OCI-LY7 (cell line): ENCODE measurements around the gene MTERF4. TPM values are rescaled to one million over a fixed set of nuclear protein-coding genes. Genes with fewer than 3 reads are reported as not detected.

ENCODE experiments used
- BruUV-seq: library from RNA; stranded (reverse); fragments of 400-500 nt; replicated peaks from 2 replicates; lab custom pipeline; 2021; lab: Mats Ljungman, UMichigan
- CTCF ChIA-PET: fragments of 300-600 bp; sonication (Branson Sonifier 250); formaldehyde crosslinking; loops from one replicate; lab custom pipeline; 2022; ENCODE audit warnings: antibody characterized with exemption; ENCODE audit not compliant: unreplicated experiment; lab: Charles Lee
- POLR2A ChIA-PET: fragments of 300-600 bp; sonication (Branson Sonifier 250); formaldehyde crosslinking; loops from one replicate; lab custom pipeline; 2022; ENCODE audit warnings: antibody characterized with exemption; lab: Charles Lee
- DNase-seq: peaks from one replicate; pipeline ENCODE4 v3.0.0-alpha.2; 2015; ENCODE audit warnings: low spot score
- H2AFZ ChIP-seq: fragments of 200-600 bp; sonication (generic), shearing (Covaris generic); 2 replicates; pipeline ENCODE4 v1.6.1; 2014; ENCODE audit warnings: mild to moderate bottlenecking, antibody characterized with exemption, low read length, moderate library complexity
- H3K27ac ChIP-seq: fragments of 200-600 bp; sonication (generic); 2 replicates; pipeline ENCODE4 v1.5.1; 2014; ENCODE audit warnings: mixed run types, low read depth, mild to moderate bottlenecking, moderate library complexity, low read length, inconsistent platforms; ENCODE audit not compliant: poor library complexity, severe bottlenecking
- H3K36me3 ChIP-seq: fragments of 200-600 bp; sonication (generic); 2 replicates; pipeline ENCODE4 v1.6.1; 2014; ENCODE audit warnings: mild to moderate bottlenecking, antibody characterized with exemption, low read length, moderate library complexity, mixed read lengths; ENCODE audit not compliant: insufficient read depth
- H3K4me1 ChIP-seq: fragments of 200-600 bp; sonication (generic); 2 replicates; pipeline ENCODE4 v1.5.1; 2014; ENCODE audit warnings: mild to moderate bottlenecking, low read length; ENCODE audit not compliant: insufficient read depth, poor library complexity, severe bottlenecking
- H3K4me2 ChIP-seq: fragments of 200-600 bp; sonication (generic); 2 replicates; pipeline ENCODE4 v1.6.1; 2014; ENCODE audit warnings: mild to moderate bottlenecking, low read length
- H3K4me3 ChIP-seq: fragments of 200-600 bp; sonication (generic); 2 replicates; pipeline ENCODE4 v1.5.1; 2014; ENCODE audit warnings: mild to moderate bottlenecking, low read depth, low read length; ENCODE audit not compliant: poor library complexity, severe bottlenecking
- H3K79me2 ChIP-seq: fragments of 200-600 bp; sonication (generic); 2 replicates; pipeline ENCODE4 v1.6.1; 2016; ENCODE audit warnings: low read depth, mild to moderate bottlenecking, low read length, moderate library complexity, mixed read lengths; ENCODE audit not compliant: insufficient read depth
- H3K9me2 ChIP-seq: fragments of 200-600 bp; sonication (generic); 2 replicates; pipeline ENCODE4 v1.6.1; 2016; ENCODE audit warnings: mild to moderate bottlenecking, low read length, mixed read lengths; ENCODE audit not compliant: insufficient read depth
- H3K9me3 ChIP-seq: fragments of 200-600 bp; sonication (generic); 2 replicates; pipeline ENCODE4 v1.6.1; 2014; ENCODE audit warnings: mild to moderate bottlenecking, mixed run types, low read length, mixed read lengths
- H4K20me1 ChIP-seq: fragments of 200-600 bp; sonication (generic); 2 replicates; pipeline ENCODE4 v1.6.1; 2014; ENCODE audit warnings: mild to moderate bottlenecking, antibody characterized with exemption, low read length, moderate library complexity, mixed read lengths; ENCODE audit not compliant: insufficient read depth
- CTCF ChIP-seq: fragments of 200-600 bp; sonication (generic); conservative IDR thresholded peaks from 2 replicates; pipeline ENCODE4 v1.5.1; 2014; ENCODE audit warnings: mild to moderate bottlenecking, antibody characterized with exemption, low read length, moderate library complexity, mixed read lengths
- EZH2phosphoT487 ChIP-seq: fragments of 200-600 bp; sonication (generic); IDR thresholded peaks from 2 replicates; pipeline ENCODE4 v1.6.1; 2018; ENCODE audit warnings: low read depth, borderline replicate concordance, mild to moderate bottlenecking, mixed run types, antibody characterized with exemption, low read length, moderate library complexity, mixed read lengths
- intact Hi-C: fragments of 100-400 bp; cut with micrococcal nuclease; formaldehyde crosslinking; loops from one replicate; pipeline ENCODE4 v1.10.0; 2022; ENCODE audit not compliant: unreplicated experiment
- total RNA-seq, 2 experiments: library from RNA; depleted of rRNA in 1 of 2; stranded (reverse); fragments of >200 nt in 1 of 2; shearing (Covaris generic) in 1 of 2; gene quantifications; 2 replicates each; pipeline ENCODE4 v1.2.3, GENCODE V29; 2014 to 2022

MTERF4 gene
- total RNA-seq, 2 experiments from 2014 or later: 48.2 to 58.9 TPM

- TF ChIP-seq EZH2phosphoT487: no peak
- no peak for TF ChIP-seq CTCF
- no peak overlapping the region for H3K4me2 ChIP-seq
- POLR2A ChIA-PET: no interaction called here
- H2AFZ ChIP-seq: no peak overlapping the region
- intact Hi-C loops: no loop called here
- CTCF ChIA-PET: no interaction called here
- DNase-seq: no peak
- H3K79me2 ChIP-seq: no peaks in the 10 kb centered on the region
- no peak overlapping the region for H3K4me3 ChIP-seq
- no peaks in the 10 kb centered on the region for H3K4me1 ChIP-seq
- H3K9me2 ChIP-seq: no peaks in the 10 kb centered on the region
- H3K36me3 ChIP-seq: peaks cover 75% of the 10 kb centered on the region
- no peak overlapping the region for H3K27ac ChIP-seq
- no peaks in the 10 kb centered on the region for H3K9me3 ChIP-seq
- no TSS peak for BruUV-seq
- H4K20me1 ChIP-seq: no peaks in the 10 kb centered on the region
Measured at GRCh38 chr2:241088791-241089732, 13.0 kb downstream of the MTERF4 start.

- Histone ChIP-seq H3K4me1 (no peaks in the 10 kb centered on the region), H3K9me2 (no peaks in the 10 kb centered on the region), H3K4me2 (no peak overlapping the region), H3K36me3 (peaks cover 69% of the 10 kb centered on the region), H4K20me1 (no peaks in the 10 kb centered on the region), H2AFZ (no peak overlapping the region), H3K9me3 (no peaks in the 10 kb centered on the region), H3K27ac (no peak overlapping the region), H3K4me3 (no peak overlapping the region), H3K79me2 (no peaks in the 10 kb centered on the region)
- POLR2A ChIA-PET: no interaction called here
- intact Hi-C loops: no loop called here
- no peak for DNase-seq
- TF ChIP-seq EZH2phosphoT487: no peak
- no peak for TF ChIP-seq CTCF
- CTCF ChIA-PET: no interaction called here
- BruUV-seq: no TSS peak
Measured at GRCh38 chr2:241088376-241088775, 13.7 kb downstream of the MTERF4 start.
